Panc1 (cell line): ENCODE results near the gene PTPN9. TPM values are rescaled to one million over a fixed set of nuclear protein-coding genes. Genes with fewer than 3 reads are reported as not detected.

Experiments used
- ATAC-seq: fragments of 200-7000 bp; cut with Tn5 transposase; 2 replicates; pipeline ENCODE4 v1.9.1; 2020; ENCODE audit warnings: mild to moderate bottlenecking, moderate library complexity
- BruUV-seq: library from RNA; stranded (reverse); fragments of 400-500 nt; replicated peaks from 2 replicates; lab custom pipeline; 2021; lab: Mats Ljungman, UMichigan
- CTCF ChIA-PET: fragments of 300-600 bp; sonication (Branson Sonifier 250); formaldehyde crosslinking; loops from one replicate; lab custom pipeline; 2022; ENCODE audit warnings: antibody characterized with exemption; lab: Charles Lee
- POLR2A ChIA-PET: fragments of 300-600 bp; sonication (Branson Sonifier 250); formaldehyde crosslinking; loops from one replicate; lab custom pipeline; 2022; ENCODE audit warnings: antibody characterized with exemption; lab: Charles Lee
- DNase-seq: peaks from one replicate; pipeline ENCODE4 v3.0.0-alpha.2; 2010; ENCODE audit warnings: low read depth, low spot score
- H3K27ac ChIP-seq: 2 replicates; pipeline ENCODE4 v1.5.1; 2011; ENCODE audit warnings: mild to moderate bottlenecking, low read length, inconsistent platforms
- H3K27me3 ChIP-seq: fragments of 200-500 bp; sonication (Bioruptor generic); 2 replicates; pipeline ENCODE4 v1.6.0; 2014; ENCODE audit warnings: low read length, inconsistent platforms; ENCODE audit not compliant: control insufficient read depth, insufficient read depth
- H3K36me3 ChIP-seq: fragments of 200-500 bp; sonication (Bioruptor generic); 2 replicates; pipeline ENCODE4 v1.5.1; 2014; ENCODE audit warnings: inconsistent platforms, mild to moderate bottlenecking, low read length, moderate library complexity; ENCODE audit not compliant: control insufficient read depth, insufficient read depth
- H3K4me1 ChIP-seq: 2 replicates; pipeline ENCODE4 v1.5.1; 2011; ENCODE audit warnings: inconsistent platforms, mild to moderate bottlenecking, low read length, moderate library complexity; ENCODE audit not compliant: control insufficient read depth, insufficient read depth
- H3K4me3 ChIP-seq, 2 experiments: 2 replicates each; pipeline ENCODE4 v1.5.1; 2011 to 2012; ENCODE audit warnings: low read depth in 2 of 2, low read length in 2 of 2, mild to moderate bottlenecking in 2 of 2, inconsistent platforms in 1 of 2, moderate library complexity in 1 of 2
- H3K9me3 ChIP-seq: fragments of 200-500 bp; sonication (Bioruptor generic); 2 replicates; pipeline ENCODE4 v1.5.1; 2014; ENCODE audit warnings: low read depth, mild to moderate bottlenecking, inconsistent platforms, low read length, moderate library complexity; ENCODE audit not compliant: control insufficient read depth, insufficient read depth
- CTCF ChIP-seq: fragments of 450-650 bp; IDR thresholded peaks from 2 replicates; pipeline ENCODE4 v1.5.1; 2017; ENCODE audit warnings: mild to moderate bottlenecking
- POLR2AphosphoS5 ChIP-seq: IDR thresholded peaks from 2 replicates; pipeline ENCODE4 v1.6.1; 2012; ENCODE audit warnings: mild to moderate bottlenecking, low read depth, low read length, moderate library complexity
- REST ChIP-seq, 2 experiments: IDR thresholded peaks; 2 replicates each; pipeline ENCODE4 v1.6.1; 2011 to 2012; ENCODE audit warnings: low read depth in 2 of 2, control low read depth in 1 of 2, low read length in 1 of 2, mild to moderate bottlenecking in 1 of 2, moderate library complexity in 1 of 2; ENCODE audit not compliant: insufficient read depth in 1 of 2
- SIN3A ChIP-seq: IDR thresholded peaks from 2 replicates; pipeline ENCODE4 v1.6.1; 2012; ENCODE audit warnings: low read depth, mild to moderate bottlenecking, low read length, moderate library complexity, borderline replicate concordance; ENCODE audit not compliant: insufficient read depth
- TCF7L2 ChIP-seq: IDR thresholded peaks from 2 replicates; pipeline ENCODE4 v1.6.1; 2011; ENCODE audit warnings: mild to moderate bottlenecking, low read depth, low read length, inconsistent platforms
- in situ Hi-C: cut with HindIII; loops from 2 replicates; pipeline ENCODE4 v1.10.0; 2016; ENCODE audit warnings: low sequenced_read_pairs, low pct_unique_long_range_greater_than_20kb
- intact Hi-C: fragments of 100-400 bp; cut with micrococcal nuclease; formaldehyde crosslinking; loops from one replicate; pipeline ENCODE4 v1.10.0; 2022; ENCODE audit not compliant: unreplicated experiment
- total RNA-seq: library from RNA; stranded (reverse); gene quantifications from one replicate; pipeline ENCODE4 v1.2.1, GENCODE V29; 2021; ENCODE audit not compliant: unreplicated experiment

Gene PTPN9
- total RNA-seq, 1 experiment from 2014 or later, result 38.4 TPM

GRCh38 chr15:75451674-75452363 lies 127.3 kb downstream of the PTPN9 start, which contains the start of gene SIN3A:
Gene SIN3A, minus strand, starts transcription at chr15:75451690. Its CDS starts 21,315 bp downstream, at chr15:75430375.
- Histone ChIP-seq H3K27me3 (no peaks in the 10 kb centered on the region), H3K27ac (peak within 1 kb of the TSS; percentile 99), H3K4me3 (peak within 1 kb of the TSS; percentile 98), H3K4me1 (peaks cover 21% of the 10 kb centered on the region), H3K36me3 (peaks cover 3% of the 10 kb centered on the region; the same call in 1 of the 2 replicates), H3K9me3 (no peaks in the 10 kb centered on the region)
- no TSS peak for BruUV-seq
- intact Hi-C loops, result no loop called here
- in situ Hi-C loops, result no loop called here
- DNase-seq (peak; percentile 99), ATAC-seq (peak; percentile 71)
- CTCF ChIA-PET, result interaction anchor here (0.6 to 1.0 kb wide), 4 partner anchors 81 to 409 kb away, joined by 3 to 16 read pairs (median 6); partner anchors contain the start of gene NEIL1
- TF ChIP-seq REST (IDR thresholded peaks at IDR 0.05; ENCODE audit: insufficient read depth in 1 of 2, low read depth in 2 of 2, low read length in 1 of 2), result no peak
- no peak for TF ChIP-seq CTCF
- TF ChIP-seq TCF7L2, result no peak
- TF ChIP-seq SIN3A, result no peak
- TF ChIP-seq POLR2AphosphoS5, result no peak; the same call in 1 of the 2 replicates
- POLR2A ChIA-PET, result interaction anchor here (0.5 to 1.3 kb wide), 20 partner anchors 9 to 1029 kb away, joined by 3 to 21 read pairs (median 7); partner anchors contain the start of genes IMP3, MAN2C1, SNUPN and UBL7

- Histone ChIP-seq H3K36me3 (peaks cover 3% of the 10 kb centered on the region; the same call in 1 of the 2 replicates), H3K27ac (peak overlapping the region; percentile 78; the same call in 1 of the 2 replicates), H3K9me3 (no peaks in the 10 kb centered on the region), H3K4me1 (peaks cover 15% of the 10 kb centered on the region), H3K4me3 (peak overlapping the region; percentile 83 to 86), H3K27me3 (no peaks in the 10 kb centered on the region)
- BruUV-seq, result no TSS peak
- CTCF ChIA-PET, result interaction anchor here (0.6 to 1.0 kb wide), 3 partner anchors 81 to 408 kb away, joined by 3 to 16 read pairs (median 7); no protein-coding TSS in a partner anchor
- TF ChIP-seq CTCF (no peak), POLR2AphosphoS5 (no peak; the same call in 1 of the 2 replicates), SIN3A (no peak)
- ATAC-seq, result no peak; the same call in 1 of the 2 replicates
- in situ Hi-C loops, result no loop called here
- POLR2A ChIA-PET, result interaction anchor here (0.5 to 1.3 kb wide), 12 partner anchors 9 to 1029 kb away, joined by 3 to 21 read pairs (median 8); partner anchors contain the start of genes MAN2C1, SNUPN and UBL7
- no peak for DNase-seq
- intact Hi-C loops, result no loop called here
Measured at GRCh38 chr15:75451202-75451673, 127.9 kb downstream of the PTPN9 start.
